H1 (cell line): Measurements from ENCODE around the gene PPP2R2C. TPM values are rescaled to one million over a fixed set of nuclear protein-coding genes. Genes with fewer than 3 reads are reported as not detected.

Experiments
- ASH2L ChIP-seq: fragments of 200-600, 300-600 bp; sonication (generic); IDR thresholded peaks from one replicate; pipeline ENCODE4 v1.7.1; 2017; ENCODE audit warnings: low read length
- CTBP2 ChIP-seq: IDR thresholded peaks from 2 replicates; pipeline ENCODE4 v1.7.0; 2011; ENCODE audit warnings: borderline replicate concordance, mild to moderate bottlenecking, moderate library complexity, mixed read lengths, low read length; ENCODE audit not compliant: insufficient read depth, insufficient read length
- SIRT6 ChIP-seq: IDR thresholded peaks from one replicate; pipeline ENCODE4 v1.7.1; 2012; ENCODE audit warnings: low read length, inconsistent platforms
- TCF12 ChIP-seq: IDR thresholded peaks from 2 replicates; pipeline ENCODE4 v1.6.1; 2011; ENCODE audit warnings: low read depth, mild to moderate bottlenecking, low read length
- polyA plus RNA-seq, 7 experiments: library from polyadenylated mRNA; depleted of rRNA in 3 of 7; stranded (reverse) in 5 of 7; unstranded in 2 of 7; fragments of >200 nt in 5 of 7; fragments of 200-250 nt in 2 of 7; gene quantifications; 1 replicate in 5 of 7; 2 replicates in 1 of 7; 4 replicates in 1 of 7; pipeline versions ENCODE4 v1.2.1 to v1.2.3, GENCODE V29; 2011 to 2013; ENCODE audit warnings: missing spikeins in 2 of 7, mixed read lengths in 2 of 7
- total RNA-seq: library from RNA; stranded (reverse); fragmentation: NEBNext Ultra II Directional; extraction: Animal tissue kit (Norgen Biotek cat#: 25700); gene quantifications from 2 replicates; pipeline ENCODE4 v1.2.1, GENCODE V29; 2021

The PPP2R2C gene
- total and polyA plus RNA-seq, 2 of the 8 experiments (the other 6 are each of a cell fraction or from before 2014, with no cell fraction given): 6.4 TPM

DNA sequence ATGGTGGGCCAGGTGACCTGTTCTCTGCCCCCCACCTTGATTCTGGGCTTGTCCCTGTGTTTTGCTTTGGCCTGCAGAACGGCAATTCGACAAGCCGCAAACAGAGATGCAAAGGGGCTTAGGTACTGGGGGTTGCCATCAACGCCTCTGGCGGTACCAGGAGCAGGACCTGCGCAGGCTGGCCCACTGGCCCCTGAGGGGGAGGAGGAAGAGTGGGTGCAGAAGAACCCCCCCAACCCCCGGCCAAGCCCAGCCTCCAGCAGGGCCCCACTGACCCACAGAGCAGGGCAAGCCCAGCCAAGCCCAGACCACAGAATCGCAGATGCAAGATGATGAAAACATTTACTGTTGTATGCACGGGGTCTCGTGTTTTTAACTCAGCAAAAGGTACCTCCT lies 89.4 kb downstream of the PPP2R2C start (continued):
- no peak for TF ChIP-seq ASH2L
- no peak for TF ChIP-seq CTBP2
- no peak for TF ChIP-seq TCF12
- no peak for TF ChIP-seq SIRT6
